Epidermal melanocyte (primary cell): ENCODE results near the gene FAM236C.
"Not testable (repeated sequence)": the region's sequence is repeated elsewhere in the genome, so short reads cannot be mapped to it uniquely, and the experiment has no call there.

Experiments used
- DNase-seq: peaks from one replicate; pipeline ENCODE4 v3.0.0; 2011; ENCODE audit warnings: low spot score; ENCODE audit not compliant: insufficient read length

FAM236C gene

DNA sequence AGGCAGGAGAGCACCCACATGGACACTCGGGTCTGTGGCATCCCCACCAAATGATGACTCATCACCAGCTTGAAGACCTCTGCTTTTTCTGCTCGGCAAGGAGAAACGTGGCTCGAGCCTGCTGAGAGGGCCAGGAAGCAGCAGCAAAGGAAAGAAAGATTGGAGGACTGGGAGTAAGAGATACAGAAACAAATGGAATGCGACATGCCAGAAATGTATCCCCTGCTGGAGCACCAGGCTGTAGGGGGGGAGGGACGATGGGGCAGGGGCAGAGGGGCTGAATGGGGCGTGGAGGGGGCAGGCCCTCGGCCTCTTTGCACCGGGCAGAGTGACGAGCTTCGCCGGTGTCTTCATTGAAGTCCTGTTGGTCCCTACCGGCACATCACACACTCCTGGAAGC, at the start of gene FAM236C:
Gene FAM236C, plus strand, starts transcription at position 301 of the 400 bp plus-strand sequence. CDS start 100 bp downstream, outside the sequence.
- not testable (repeated sequence) for DNase-seq

GRCh38 chrX:72882898-72883297, 29.5 kb upstream of the FAM236C start:
- DNase-seq, result not testable (repeated sequence)

DNA sequence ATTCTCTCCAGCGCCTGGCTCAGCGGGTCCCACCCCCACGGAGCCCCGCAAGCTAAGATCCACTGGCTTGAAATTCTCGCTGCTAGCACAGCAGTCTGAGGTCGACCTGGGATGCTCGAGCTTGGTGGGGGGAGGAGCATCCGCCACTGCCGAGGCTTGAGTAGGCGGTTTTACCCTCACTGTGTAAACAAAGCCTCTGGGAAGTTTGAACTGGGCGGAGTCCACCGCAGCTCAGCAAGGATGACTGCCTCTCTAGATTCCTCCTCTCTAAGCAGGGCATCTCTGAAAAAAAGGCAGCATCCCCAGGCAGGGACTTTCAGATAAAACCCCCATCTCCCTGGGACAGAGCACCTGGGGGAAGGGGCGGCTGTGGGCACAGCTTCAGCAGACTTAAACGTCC, 22.7 kb upstream of the FAM236C start:
- DNase-seq, result not testable (repeated sequence)

- not testable (repeated sequence) for DNase-seq
Measured at GRCh38 chrX:72916096-72916495, 3.7 kb downstream of the FAM236C start.

GRCh38 chrX:72932283-72932682, 19.9 kb downstream of the FAM236C start:
- DNase-seq, result not testable (repeated sequence)

- not testable (repeated sequence) for DNase-seq
Measured at GRCh38 chrX:72936455-72936854, 24.0 kb downstream of the FAM236C start.

- not testable (repeated sequence) for DNase-seq
Measured at GRCh38 chrX:72936882-72937455, 24.6 kb downstream of the FAM236C start.

GRCh38 chrX:72937906-72938305, 25.5 kb downstream of the FAM236C start, which contains the start of gene FAM236A:
TSS of gene FAM236A (plus strand) at chrX:72938206. CDS start at chrX:72938263, 57 bp downstream.
- not testable (repeated sequence) for DNase-seq

DNA sequence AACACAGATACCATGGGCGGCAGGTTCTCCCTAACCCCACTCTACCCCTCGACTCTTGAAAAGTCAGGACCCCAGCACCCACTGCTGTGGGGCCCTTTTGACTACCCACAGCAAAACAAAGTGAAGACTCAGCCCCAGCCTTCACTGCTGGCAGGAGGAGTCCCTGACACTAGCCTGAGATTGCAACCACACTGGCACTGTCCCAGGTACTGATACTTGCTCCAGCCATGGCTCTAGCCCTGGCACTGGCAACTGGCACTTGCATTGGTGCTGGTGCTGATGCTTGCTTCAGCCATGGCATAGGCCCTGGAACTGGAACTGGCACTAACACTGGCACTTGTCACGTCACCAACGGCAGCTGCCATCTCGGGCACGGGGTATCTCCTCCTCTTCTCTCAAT, 29.9 kb downstream of the FAM236C start:
- not testable (repeated sequence) for DNase-seq

- DNase-seq, result not testable (repeated sequence)
Measured at GRCh38 chrX:72943035-72943818, 30.8 kb downstream of the FAM236C start.

- DNase-seq, result not testable (repeated sequence)
Measured at GRCh38 chrX:72943819-72944169, 31.4 kb downstream of the FAM236C start, which contains the start of gene DMRTC1. TSS of gene DMRTC1 (minus strand) at chrX:72943837. CDS start at chrX:72875694, 68,143 bp downstream.

DNA sequence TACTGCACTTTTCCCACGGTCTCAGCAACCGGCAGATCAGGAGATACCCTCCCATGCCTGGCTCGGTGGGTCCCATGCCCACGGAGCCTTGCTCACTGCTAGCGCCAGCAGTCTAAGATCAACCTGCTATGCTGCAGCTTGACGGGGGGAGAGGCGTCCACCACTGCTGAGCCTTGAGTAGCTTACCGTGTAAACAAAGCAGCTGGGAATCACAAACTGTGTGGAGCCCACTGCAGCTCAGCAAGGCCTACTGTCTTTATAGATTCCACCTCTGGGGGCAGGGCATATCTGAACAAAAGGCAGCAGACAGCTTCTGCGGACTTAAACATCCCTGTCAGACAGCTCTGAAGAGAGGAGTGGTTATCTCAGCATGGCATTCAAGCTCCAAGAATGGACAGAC, 47.6 kb downstream of the FAM236C start:
- DNase-seq, result not testable (repeated sequence)
